Ovary (tissue), 9 donors: ENCODE results near the gene UBC. TPM values are rescaled to one million over a fixed set of nuclear protein-coding genes. Genes with fewer than 3 reads are reported as not detected.
A peak's percentile ranks its signal among the peaks of the same experiment; 100 is the strongest.

Source experiments
- DNase-seq, 5 donors: peaks; one replicate each; pipeline ENCODE4 v3.0.0-alpha.2; 2019 to 2020
- H3K27ac ChIP-seq, 2 donors: fragments of 200-600 bp; one replicate each; pipeline versions ENCODE4 v1.5.1 to v1.8.0; 2019 to 2022
- H3K27me3 ChIP-seq: fragments of 200-600 bp; one replicate; pipeline ENCODE4 v1.8.0; 2022
- H3K36me3 ChIP-seq: fragments of 200-600 bp; sonication (generic); one replicate; pipeline ENCODE4 v1.5.1; 2019
- H3K4me1 ChIP-seq: one replicate; pipeline ENCODE4 v1.8.1; 2013; ENCODE audit warnings: mild to moderate bottlenecking, moderate library complexity; ENCODE audit not compliant: insufficient read depth
- H3K4me3 ChIP-seq: fragments of 200-600 bp; sonication (generic); one replicate; pipeline ENCODE4 v1.5.1; 2017
- H3K9me3 ChIP-seq, 2 donors: fragments of 200-600 bp in 1 of 2; sonication (generic) in 1 of 2; one replicate each; pipeline versions ENCODE4 v1.5.1 to v1.8.1; 2013 to 2019; ENCODE audit warnings: mild to moderate bottlenecking in 1 of 2, moderate library complexity in 1 of 2
- EP300 ChIP-seq: sonication (generic); formaldehyde crosslinking; IDR thresholded peaks from one replicate; pipeline ENCODE4 v1.6.1; 2017; ENCODE audit warnings: antibody characterized with exemption
- POLR2A ChIP-seq: fragments of 450-650 bp; IDR thresholded peaks from one replicate; pipeline ENCODE4 v1.6.1; 2017; ENCODE audit warnings: antibody characterized with exemption, mild to moderate bottlenecking, moderate library complexity
- WGBS, 3 donors: extraction: QIAGEN DNeasy Blood & Tissue Kit in 1 of 3; methylation state at CpG; one replicate each; pipeline versions ENCODE4 v1.1.5 to v1.1.7; 2013 to 2017; 5-methylcytosine and 5-hydroxymethylcytosine counted together
- intact Hi-C, 4 donors: fragments of 100-400 bp; cut with DNase I; formaldehyde crosslinking; loops; one replicate each; pipeline versions ENCODE4 v1.11.0 to v1.15.1; 2022 to 2023
- polyA plus RNA-seq, 2 donors: library from polyadenylated mRNA; stranded (reverse); fragments of 200-250 nt in 1 of 2; fragments of 350-450 nt in 1 of 2; fragmentation: Illumina TruSeq in 1 of 2; extraction: RNeasy Lipid Tissue Mini Kit (QIAGEN cat#74804) in 1 of 2; gene quantifications; one replicate each; pipeline ENCODE4 v1.2.3, GENCODE V29; 2013 to 2014
- total RNA-seq, 7 donors: library from RNA; depleted of rRNA in 2 of 7; stranded (reverse); fragments of >200 nt in 2 of 7; fragmentation: NEBNext Ultra II Directional in 3 of 7; extraction: Animal tissue kit (Norgen Biotek cat#: 25700) in 3 of 7; gene quantifications; one replicate each; pipeline versions ENCODE4 v1.1.0 to v1.2.4, GENCODE V29; 2016 to 2023
- TF ChIP-seq, protein P1 (sequence below), 3 donors: fragments of 450-650 bp in 2 of 3; fragments of 200-600 bp in 1 of 3; IDR thresholded peaks; one replicate each; pipeline versions ENCODE4 v1.5.1 to v1.8.0; 2016 to 2022; ENCODE audit warnings: antibody characterized with exemption in 3 of 3, mild to moderate bottlenecking in 1 of 3
- donor health status: DM: no; HTN: no; CAD: no; lungs with moderate emphysema.
- donor health status: DM: no; HTN: no; CAD: no.
- donor health status: Bipolar disorder and iron deficiency.
- donor health status: DM: yes; HTN: yes; CAD: no.
- donor health status: DM: no; HTN: no; CAD: no.
- donor health status: DM: yes; HTN: yes; CAD: no.

UBC gene
- total and polyA plus RNA-seq, 9 donors: 775 to 1,330 (median 837) TPM

DNA sequence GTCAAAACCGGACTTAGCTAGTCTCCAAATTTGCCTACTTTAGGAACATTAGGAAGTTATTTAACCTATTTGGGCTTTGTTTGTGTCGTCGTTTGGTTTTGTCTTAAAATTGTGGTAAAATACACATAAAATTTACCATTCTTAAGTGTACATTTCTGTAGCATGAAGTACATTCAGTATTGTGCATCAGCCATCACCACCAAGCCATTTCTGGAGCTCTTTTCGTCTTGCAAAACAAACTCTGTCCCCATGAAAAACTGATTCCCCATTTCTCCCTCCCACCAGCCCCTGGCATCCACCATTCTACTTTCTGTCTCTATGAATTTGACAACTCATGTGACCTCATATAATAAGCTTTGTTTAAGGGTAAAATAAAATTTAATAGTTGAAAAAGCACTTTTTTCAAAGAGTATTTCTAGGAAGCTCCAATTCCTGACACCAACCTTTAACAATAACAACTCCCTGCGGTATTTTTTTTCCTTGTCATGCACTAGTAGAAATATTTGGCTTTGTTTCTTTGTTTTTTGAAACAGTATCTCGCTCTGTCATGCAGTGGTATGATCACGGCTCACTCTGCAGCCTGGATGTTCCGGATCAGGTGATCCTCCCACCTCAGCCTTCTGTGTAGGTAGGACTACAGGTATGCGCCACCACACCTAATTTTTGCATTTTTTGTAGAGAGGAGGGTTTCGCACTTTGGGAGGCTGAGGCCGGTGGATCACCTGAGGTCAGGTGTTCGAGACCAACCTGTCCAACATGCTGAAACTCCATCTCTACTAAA lies 3.6 kb upstream of the UBC start:
- intact Hi-C loops: loop anchor here in 2 of 4 donors (10.0 kb wide), 2 partner anchors 873 to 883 kb away; no protein-coding TSS in a partner anchor
- Histone ChIP-seq H3K9me3 (peaks cover 0 to 6% of the 10 kb centered on the region in 2 donors), H3K27ac (peak overlapping the region; percentile 89), H3K4me3 (peak overlapping the region; percentile 30), H3K27me3 (no peaks in the 10 kb centered on the region), H3K36me3 (peaks cover 1% of the 10 kb centered on the region), H3K4me1 (peaks cover 6% of the 10 kb centered on the region)
- DNase-seq: no peak
- TF ChIP-seq, protein P1, sequence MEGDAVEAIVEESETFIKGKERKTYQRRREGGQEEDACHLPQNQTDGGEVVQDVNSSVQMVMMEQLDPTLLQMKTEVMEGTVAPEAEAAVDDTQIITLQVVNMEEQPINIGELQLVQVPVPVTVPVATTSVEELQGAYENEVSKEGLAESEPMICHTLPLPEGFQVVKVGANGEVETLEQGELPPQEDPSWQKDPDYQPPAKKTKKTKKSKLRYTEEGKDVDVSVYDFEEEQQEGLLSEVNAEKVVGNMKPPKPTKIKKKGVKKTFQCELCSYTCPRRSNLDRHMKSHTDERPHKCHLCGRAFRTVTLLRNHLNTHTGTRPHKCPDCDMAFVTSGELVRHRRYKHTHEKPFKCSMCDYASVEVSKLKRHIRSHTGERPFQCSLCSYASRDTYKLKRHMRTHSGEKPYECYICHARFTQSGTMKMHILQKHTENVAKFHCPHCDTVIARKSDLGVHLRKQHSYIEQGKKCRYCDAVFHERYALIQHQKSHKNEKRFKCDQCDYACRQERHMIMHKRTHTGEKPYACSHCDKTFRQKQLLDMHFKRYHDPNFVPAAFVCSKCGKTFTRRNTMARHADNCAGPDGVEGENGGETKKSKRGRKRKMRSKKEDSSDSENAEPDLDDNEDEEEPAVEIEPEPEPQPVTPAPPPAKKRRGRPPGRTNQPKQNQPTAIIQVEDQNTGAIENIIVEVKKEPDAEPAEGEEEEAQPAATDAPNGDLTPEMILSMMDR (IDR thresholded peaks at IDR 0.05): no peak
- no peak for TF ChIP-seq EP300
- peak; percentile 17 for TF ChIP-seq POLR2A
- 20 to 31% (median 26%) methylated on average over 12 of the region's 12 CpGs for WGBS, 3 donors

GRCh38 chr12:124917135-124917840 lies 2.8 kb upstream of the UBC start:
- peaks cover 0 to 10% of the 10 kb centered on the region in 2 donors for H3K9me3 ChIP-seq
- intact Hi-C loops: loop anchor here in 2 of 4 donors (10.0 kb wide), 2 partner anchors 872 to 882 kb away; no protein-coding TSS in a partner anchor
- DNase-seq: peak; percentile 92 to 96 (median 95)
- no peaks in the 10 kb centered on the region for H3K27me3 ChIP-seq
- H3K36me3 ChIP-seq: peaks cover 4% of the 10 kb centered on the region
- peak overlapping the region; percentile 89 for H3K27ac ChIP-seq
- TF ChIP-seq, protein P1 (IDR thresholded peaks at IDR 0.05): no peak
- peak; percentile 83 for TF ChIP-seq EP300
- TF ChIP-seq POLR2A: peak; percentile 62
- peak overlapping the region; percentile 30 for H3K4me3 ChIP-seq
- H3K4me1 ChIP-seq: peaks cover 6% of the 10 kb centered on the region
- WGBS, 3 donors: 1% methylated on average over 19 of the region's 19 CpGs

DNA sequence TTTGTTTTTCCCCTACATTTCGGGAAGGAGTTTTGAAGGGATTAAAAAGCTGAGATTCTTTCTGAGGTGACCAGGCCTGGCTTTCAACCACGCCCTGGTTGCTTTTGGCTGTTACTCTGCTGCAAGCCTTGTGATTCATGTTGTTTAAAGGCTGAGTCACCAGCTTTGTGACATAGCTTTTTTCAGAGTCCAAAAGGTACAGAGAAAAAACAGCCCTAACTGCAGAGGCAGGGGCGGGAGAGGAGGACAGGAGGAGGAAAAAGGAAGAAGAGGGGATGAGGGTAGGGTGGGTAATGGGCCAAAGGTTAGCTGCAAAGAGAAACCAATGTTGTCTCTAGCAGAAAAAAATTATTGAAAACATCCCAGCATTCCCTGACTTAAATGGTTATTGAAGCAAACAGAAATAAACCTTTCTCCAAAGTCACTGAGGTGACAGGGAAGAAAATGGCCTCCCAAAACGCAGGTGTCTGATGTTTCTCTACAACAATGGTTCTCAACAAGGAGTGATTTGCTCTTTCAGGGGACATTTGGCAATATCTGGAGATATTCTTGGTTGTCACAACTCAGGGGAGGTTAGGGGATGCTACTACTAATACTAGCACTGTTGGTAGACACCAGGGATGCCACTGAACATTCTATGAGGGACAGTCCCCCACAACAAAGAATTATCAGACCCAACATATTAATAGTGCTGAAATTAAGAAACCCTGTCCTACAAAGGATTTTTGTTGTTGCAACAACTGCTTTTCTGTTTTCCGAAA lies 2.1 kb upstream of the UBC start:
- 26 to 38% (median 31%) methylated on average over 5 of the region's 5 CpGs for WGBS, 3 donors
- peak overlapping the region; percentile 89 for H3K27ac ChIP-seq
- H3K9me3 ChIP-seq: peaks cover 0 to 10% of the 10 kb centered on the region in 2 donors
- DNase-seq: peak in 3 of 5 donors; percentile 41 to 67 (median 43)
- TF ChIP-seq POLR2A (no peak), EP300 (no peak)
- TF ChIP-seq, protein P1 (IDR thresholded peaks at IDR 0.05): no peak
- no peaks in the 10 kb centered on the region for H3K27me3 ChIP-seq
- no peak overlapping the region for H3K4me3 ChIP-seq
- H3K36me3 ChIP-seq: peaks cover 4% of the 10 kb centered on the region
- peaks cover 6% of the 10 kb centered on the region for H3K4me1 ChIP-seq
- intact Hi-C loops: loop anchor here in 2 of 4 donors (10.0 kb wide), 2 partner anchors 872 to 882 kb away; no protein-coding TSS in a partner anchor
